HFF-Myc (cell line): Measurements from ENCODE around the gene WNK2.
"Not testable (repeated sequence)": the region's sequence is repeated elsewhere in the genome, so short reads cannot be mapped to it uniquely, and the experiment has no call there.

ENCODE experiments used
- DNase-seq: peaks from one replicate; pipeline ENCODE4 v3.0.0-alpha.2; 2011; ENCODE audit warnings: low read depth; ENCODE audit errors: extremely low read depth
- H3K4me3 ChIP-seq: replicated peaks from 2 replicates; pipeline ENCODE4 v1.5.1; 2011; ENCODE audit warnings: low read depth, mild to moderate bottlenecking, control low read depth, low read length
- TF ChIP-seq, protein P1 (sequence below): IDR thresholded peaks from 2 replicates; pipeline ENCODE4 v1.5.1; 2012; ENCODE audit warnings: mild to moderate bottlenecking, low read depth, low read length, control low read depth; ENCODE audit errors: missing control alignments

WNK2 gene

DNA sequence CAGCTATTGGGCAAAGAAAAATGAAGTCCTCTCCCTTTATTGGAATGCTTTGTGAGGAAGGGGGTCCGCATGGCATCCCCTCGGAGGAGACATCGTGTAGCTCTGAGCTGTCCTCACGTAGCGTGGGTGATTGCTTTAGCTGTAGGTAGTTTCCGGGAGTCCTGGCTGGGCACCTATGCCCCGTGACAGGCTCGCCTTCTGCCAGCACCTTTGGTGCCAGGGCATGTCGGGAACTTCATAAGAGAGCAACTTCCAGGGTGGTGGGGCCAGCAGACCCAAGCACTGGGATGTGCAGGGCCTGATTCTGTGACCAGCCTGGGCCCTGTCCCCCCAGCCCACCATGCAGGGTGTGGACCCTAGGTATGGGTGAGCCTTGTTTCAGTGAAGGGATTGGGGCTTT lies 64.0 kb downstream of the WNK2 start:
- TF ChIP-seq, protein P1, sequence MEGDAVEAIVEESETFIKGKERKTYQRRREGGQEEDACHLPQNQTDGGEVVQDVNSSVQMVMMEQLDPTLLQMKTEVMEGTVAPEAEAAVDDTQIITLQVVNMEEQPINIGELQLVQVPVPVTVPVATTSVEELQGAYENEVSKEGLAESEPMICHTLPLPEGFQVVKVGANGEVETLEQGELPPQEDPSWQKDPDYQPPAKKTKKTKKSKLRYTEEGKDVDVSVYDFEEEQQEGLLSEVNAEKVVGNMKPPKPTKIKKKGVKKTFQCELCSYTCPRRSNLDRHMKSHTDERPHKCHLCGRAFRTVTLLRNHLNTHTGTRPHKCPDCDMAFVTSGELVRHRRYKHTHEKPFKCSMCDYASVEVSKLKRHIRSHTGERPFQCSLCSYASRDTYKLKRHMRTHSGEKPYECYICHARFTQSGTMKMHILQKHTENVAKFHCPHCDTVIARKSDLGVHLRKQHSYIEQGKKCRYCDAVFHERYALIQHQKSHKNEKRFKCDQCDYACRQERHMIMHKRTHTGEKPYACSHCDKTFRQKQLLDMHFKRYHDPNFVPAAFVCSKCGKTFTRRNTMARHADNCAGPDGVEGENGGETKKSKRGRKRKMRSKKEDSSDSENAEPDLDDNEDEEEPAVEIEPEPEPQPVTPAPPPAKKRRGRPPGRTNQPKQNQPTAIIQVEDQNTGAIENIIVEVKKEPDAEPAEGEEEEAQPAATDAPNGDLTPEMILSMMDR, result no peak
- no peak overlapping the region for H3K4me3 ChIP-seq
- no peak for DNase-seq

- no peak overlapping the region for H3K4me3 ChIP-seq
- TF ChIP-seq, protein P1, result no peak
- DNase-seq, result no peak
Observed at GRCh38 chr9:93248386-93249040, 64.6 kb downstream of the WNK2 start.

- H3K4me3 ChIP-seq, result no peak overlapping the region
- TF ChIP-seq, protein P1, result no peak
- DNase-seq, result no peak
Observed at GRCh38 chr9:93250185-93250584, 66.2 kb downstream of the WNK2 start.

- H3K4me3 ChIP-seq, DNase-seq: not testable (repeated sequence)
Observed at GRCh38 chr9:93251309-93251708, 67.4 kb downstream of the WNK2 start.

- TF ChIP-seq, protein P1, result no peak
- no peak overlapping the region for H3K4me3 ChIP-seq
- DNase-seq, result no peak
Observed at GRCh38 chr9:93252116-93252780, 68.3 kb downstream of the WNK2 start.

- DNase-seq, result no peak
- TF ChIP-seq, protein P1, result no peak
- no peak overlapping the region for H3K4me3 ChIP-seq
Observed at GRCh38 chr9:93252781-93253530, 69.0 kb downstream of the WNK2 start.

DNA sequence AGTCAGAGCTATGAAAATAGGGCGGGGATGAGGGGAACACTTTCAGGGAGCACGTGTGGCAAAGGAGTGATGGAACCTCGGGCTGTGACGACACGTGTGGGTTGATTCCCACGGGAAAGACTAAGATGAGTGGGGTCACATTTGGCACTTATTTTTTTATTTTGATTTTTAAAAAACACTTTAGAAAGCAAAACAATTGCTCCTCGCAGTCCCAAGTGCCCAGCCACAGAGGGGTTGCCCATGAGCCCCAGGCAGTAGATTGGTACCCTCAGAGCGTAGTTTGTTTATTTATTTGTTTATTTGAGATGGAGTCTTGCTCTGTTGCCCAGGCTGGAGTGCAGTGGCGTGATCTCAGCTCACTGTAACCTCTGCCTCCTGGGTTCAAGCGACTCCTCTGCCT lies 69.7 kb downstream of the WNK2 start:
- TF ChIP-seq, protein P1, result no peak
- no peak for DNase-seq
- no peak overlapping the region for H3K4me3 ChIP-seq
